GM12878 (cell line): ENCODE measurements around the gene ADAM19. TPM values are rescaled to one million over a fixed set of nuclear protein-coding genes. Genes with fewer than 3 reads are reported as not detected.

ENCODE experiments used
- BCL11A ChIP-seq: IDR thresholded peaks from 2 replicates; pipeline ENCODE4 v1.6.1; 2011; ENCODE audit warnings: low read depth, low read length
- BRCA1 ChIP-seq: IDR thresholded peaks from 2 replicates; pipeline ENCODE4 v1.6.1; 2011; ENCODE audit warnings: low read depth, low read length, improper control_type of control experiment
- CREB1 ChIP-seq: IDR thresholded peaks from 2 replicates; pipeline ENCODE4 v1.6.1; 2012; ENCODE audit warnings: low read depth, mild to moderate bottlenecking, inconsistent platforms
- EED ChIP-seq: sonication (generic); IDR thresholded peaks from 2 replicates; pipeline ENCODE4 v1.6.1; 2016; ENCODE audit warnings: antibody characterized with exemption, low read depth
- EGR1 ChIP-seq, 2 experiments: IDR thresholded peaks; 1 replicate in 1 of 2; 2 replicates in 1 of 2; pipeline ENCODE4 v1.6.1; 2011 to 2012; ENCODE audit warnings: low read depth in 2 of 2, low read length in 2 of 2, borderline replicate concordance in 1 of 2, mild to moderate bottlenecking in 1 of 2, moderate library complexity in 1 of 2
- GATAD2B ChIP-seq: fragments of 450-650 bp; conservative IDR thresholded peaks from 2 replicates; pipeline ENCODE4 v1.6.1; 2017; ENCODE audit warnings: low read depth, mild to moderate bottlenecking, moderate library complexity
- IKZF1 ChIP-seq: fragments of 450-650 bp; conservative IDR thresholded peaks from 2 replicates; pipeline ENCODE4 v1.6.1; 2017; ENCODE audit warnings: antibody characterized with exemption, mild to moderate bottlenecking
- IKZF2 ChIP-seq, 2 experiments: fragments of 450-650 bp; IDR thresholded peaks; 2 replicates each; pipeline ENCODE4 v1.6.1; 2017; ENCODE audit warnings: mild to moderate bottlenecking in 2 of 2, moderate library complexity in 2 of 2
- IRF4 ChIP-seq: IDR thresholded peaks from 2 replicates; pipeline ENCODE4 v1.6.1; 2011; ENCODE audit warnings: low read depth, low read length
- JUNB ChIP-seq: IDR thresholded peaks from 2 replicates; pipeline ENCODE4 v1.6.1; 2016; ENCODE audit warnings: antibody characterized with exemption, mild to moderate bottlenecking
- MTA3 ChIP-seq: IDR thresholded peaks from 2 replicates; pipeline ENCODE4 v1.6.1; 2012; ENCODE audit warnings: low read length, inconsistent platforms, borderline replicate concordance
- POU2F2 ChIP-seq: IDR thresholded peaks from 3 replicates; pipeline ENCODE4 v1.6.1; 2011; ENCODE audit warnings: low read depth, mild to moderate bottlenecking, low read length, borderline replicate concordance
- RELA ChIP-seq: fragments of 450-650 bp; IDR thresholded peaks from 2 replicates; pipeline ENCODE4 v1.8.0; 2014; ENCODE audit warnings: borderline replicate concordance; ENCODE audit not compliant: partially characterized antibody
- RELB ChIP-seq: fragments of 450-650 bp; IDR thresholded peaks from 2 replicates; pipeline ENCODE4 v1.6.1; 2017; ENCODE audit warnings: low read depth, mild to moderate bottlenecking, moderate library complexity
- polyA plus RNA-seq, 11 experiments: library from polyadenylated mRNA; depleted of rRNA in 4 of 11; unstranded in 6 of 11; stranded (reverse) in 5 of 11; fragments of >200 nt; fragmentation: Nextera tagmentation in 4 of 11; fragmentation: Illumina TruSeq in 1 of 11; extraction: Ambion mirVana in 4 of 11; extraction: Trizol in 1 of 11; gene quantifications; 1 replicate in 1 of 11; 2 replicates in 10 of 11; pipeline versions ENCODE4 v1.2.1 to v1.2.3, GENCODE V29; 2011 to 2016; ENCODE audit warnings: inconsistent platforms in 2 of 11, missing spikeins in 2 of 11, low read depth in 1 of 11
- total RNA-seq, 4 experiments: library from RNA; depleted of rRNA in 3 of 4; stranded (reverse); fragments of >200 nt in 3 of 4; fragmentation: Illumina TruSeq in 1 of 4; extraction: Trizol in 1 of 4; gene quantifications; 2 replicates each; pipeline versions ENCODE4 v1.2.1 to v1.2.3, GENCODE V29; 2013 to 2021
- TF ChIP-seq, protein P1 (sequence below): fragments of 450-650 bp; IDR thresholded peaks from 2 replicates; pipeline ENCODE4 v1.6.1; 2017; ENCODE audit warnings: mild to moderate bottlenecking, moderate library complexity
- TF ChIP-seq, protein P2 (sequence below): fragments of 450-650 bp; IDR thresholded peaks from 2 replicates; pipeline ENCODE4 v1.6.1; 2017; ENCODE audit warnings: mild to moderate bottlenecking, low read depth, inconsistent platforms; ENCODE audit not compliant: poor library complexity, severe bottlenecking
- TF ChIP-seq, protein P3 (sequence below): IDR thresholded peaks from 2 replicates; pipeline ENCODE4 v1.6.1; 2012; ENCODE audit warnings: low read depth, low read length, improper control_type of control experiment
- TF ChIP-seq, protein P4 (sequence below): IDR thresholded peaks from 2 replicates; pipeline ENCODE4 v1.6.1; 2012; ENCODE audit warnings: low read depth, low read length, improper control_type of control experiment
- TF ChIP-seq, protein P5 (sequence below): fragments of 450-650 bp; IDR thresholded peaks from 2 replicates; pipeline ENCODE4 v1.6.1; 2016; ENCODE audit warnings: mild to moderate bottlenecking

ADAM19 gene
- total and polyA plus RNA-seq, 10 of the 15 experiments (the other 5 are each of a cell fraction or from before 2014, with no cell fraction given): 16.0 to 92.8 (median 44.7) TPM

DNA sequence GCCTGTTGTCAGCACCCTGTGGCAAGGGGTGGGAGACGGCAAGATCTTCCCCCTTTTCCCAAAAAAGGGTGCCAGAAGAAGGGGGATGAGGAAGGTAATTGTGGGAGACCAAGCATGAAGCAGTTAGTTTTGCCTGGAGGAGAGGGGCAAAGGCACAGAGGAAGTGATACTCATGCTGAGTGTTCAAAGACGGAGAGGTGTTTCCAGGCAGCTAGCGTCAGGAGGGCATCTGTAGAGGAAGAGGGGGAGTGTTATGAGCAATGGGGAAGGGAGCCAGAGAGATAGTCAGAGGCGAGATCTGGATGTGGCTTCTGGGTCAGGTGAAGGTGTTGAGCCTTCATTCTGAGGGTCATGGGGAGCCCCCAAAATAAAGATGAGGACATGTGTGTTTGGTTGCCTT lies 26.9 kb upstream of the ADAM19 start (continued):
- TF ChIP-seq BRCA1 (no peak), POU2F2 (peak; percentile 28; the same call in 1 of the 3 replicates), EGR1 (IDR thresholded peaks at IDR 0.05; ENCODE audit: borderline replicate concordance in 1 of 2, low read depth in 2 of 2, low read length in 2 of 2) (0 out of 3 replicates have a peak, but pooled peaks of 1 of the 2 experiments have one; percentile 31), RELA (no peak), RELB (peak; percentile 85), CREB1 (0 out of 2 replicates have a peak, but pooled peaks have one; percentile 18), EED (peak; percentile 99), JUNB (peak; percentile 39; the same call in 1 of the 2 replicates), IKZF2 (IDR thresholded peaks at IDR 0.05) (peak; percentile 98), BCL11A (peak; percentile 43; the same call in 1 of the 2 replicates), IKZF1 (peak; percentile 97), IRF4 (peak; percentile 88), MTA3 (peak; percentile 62; the same call in 1 of the 2 replicates), GATAD2B (peak; percentile 68)
- TF ChIP-seq, protein P1, sequence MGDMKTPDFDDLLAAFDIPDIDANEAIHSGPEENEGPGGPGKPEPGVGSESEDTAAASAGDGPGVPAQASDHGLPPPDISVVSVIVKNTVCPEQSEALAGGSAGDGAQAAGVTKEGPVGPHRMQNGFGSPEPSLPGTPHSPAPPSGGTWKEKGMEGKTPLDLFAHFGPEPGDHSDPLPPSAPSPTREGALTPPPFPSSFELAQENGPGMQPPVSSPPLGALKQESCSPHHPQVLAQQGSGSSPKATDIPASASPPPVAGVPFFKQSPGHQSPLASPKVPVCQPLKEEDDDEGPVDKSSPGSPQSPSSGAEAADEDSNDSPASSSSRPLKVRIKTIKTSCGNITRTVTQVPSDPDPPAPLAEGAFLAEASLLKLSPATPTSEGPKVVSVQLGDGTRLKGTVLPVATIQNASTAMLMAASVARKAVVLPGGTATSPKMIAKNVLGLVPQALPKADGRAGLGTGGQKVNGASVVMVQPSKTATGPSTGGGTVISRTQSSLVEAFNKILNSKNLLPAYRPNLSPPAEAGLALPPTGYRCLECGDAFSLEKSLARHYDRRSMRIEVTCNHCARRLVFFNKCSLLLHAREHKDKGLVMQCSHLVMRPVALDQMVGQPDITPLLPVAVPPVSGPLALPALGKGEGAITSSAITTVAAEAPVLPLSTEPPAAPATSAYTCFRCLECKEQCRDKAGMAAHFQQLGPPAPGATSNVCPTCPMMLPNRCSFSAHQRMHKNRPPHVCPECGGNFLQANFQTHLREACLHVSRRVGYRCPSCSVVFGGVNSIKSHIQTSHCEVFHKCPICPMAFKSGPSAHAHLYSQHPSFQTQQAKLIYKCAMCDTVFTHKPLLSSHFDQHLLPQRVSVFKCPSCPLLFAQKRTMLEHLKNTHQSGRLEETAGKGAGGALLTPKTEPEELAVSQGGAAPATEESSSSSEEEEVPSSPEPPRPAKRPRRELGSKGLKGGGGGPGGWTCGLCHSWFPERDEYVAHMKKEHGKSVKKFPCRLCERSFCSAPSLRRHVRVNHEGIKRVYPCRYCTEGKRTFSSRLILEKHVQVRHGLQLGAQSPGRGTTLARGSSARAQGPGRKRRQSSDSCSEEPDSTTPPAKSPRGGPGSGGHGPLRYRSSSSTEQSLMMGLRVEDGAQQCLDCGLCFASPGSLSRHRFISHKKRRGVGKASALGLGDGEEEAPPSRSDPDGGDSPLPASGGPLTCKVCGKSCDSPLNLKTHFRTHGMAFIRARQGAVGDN: peak; percentile 48; the same call in 1 of the 2 replicates
- TF ChIP-seq, protein P2, sequence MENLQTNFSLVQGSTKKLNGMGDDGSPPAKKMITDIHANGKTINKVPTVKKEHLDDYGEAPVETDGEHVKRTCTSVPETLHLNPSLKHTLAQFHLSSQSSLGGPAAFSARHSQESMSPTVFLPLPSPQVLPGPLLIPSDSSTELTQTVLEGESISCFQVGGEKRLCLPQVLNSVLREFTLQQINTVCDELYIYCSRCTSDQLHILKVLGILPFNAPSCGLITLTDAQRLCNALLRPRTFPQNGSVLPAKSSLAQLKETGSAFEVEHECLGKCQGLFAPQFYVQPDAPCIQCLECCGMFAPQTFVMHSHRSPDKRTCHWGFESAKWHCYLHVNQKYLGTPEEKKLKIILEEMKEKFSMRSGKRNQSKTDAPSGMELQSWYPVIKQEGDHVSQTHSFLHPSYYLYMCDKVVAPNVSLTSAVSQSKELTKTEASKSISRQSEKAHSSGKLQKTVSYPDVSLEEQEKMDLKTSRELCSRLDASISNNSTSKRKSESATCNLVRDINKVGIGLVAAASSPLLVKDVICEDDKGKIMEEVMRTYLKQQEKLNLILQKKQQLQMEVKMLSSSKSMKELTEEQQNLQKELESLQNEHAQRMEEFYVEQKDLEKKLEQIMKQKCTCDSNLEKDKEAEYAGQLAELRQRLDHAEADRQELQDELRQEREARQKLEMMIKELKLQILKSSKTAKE: peak; percentile 65
- TF ChIP-seq, protein P3, sequence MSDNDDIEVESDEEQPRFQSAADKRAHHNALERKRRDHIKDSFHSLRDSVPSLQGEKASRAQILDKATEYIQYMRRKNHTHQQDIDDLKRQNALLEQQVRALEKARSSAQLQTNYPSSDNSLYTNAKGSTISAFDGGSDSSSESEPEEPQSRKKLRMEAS: no peak
- TF ChIP-seq, protein P4, sequence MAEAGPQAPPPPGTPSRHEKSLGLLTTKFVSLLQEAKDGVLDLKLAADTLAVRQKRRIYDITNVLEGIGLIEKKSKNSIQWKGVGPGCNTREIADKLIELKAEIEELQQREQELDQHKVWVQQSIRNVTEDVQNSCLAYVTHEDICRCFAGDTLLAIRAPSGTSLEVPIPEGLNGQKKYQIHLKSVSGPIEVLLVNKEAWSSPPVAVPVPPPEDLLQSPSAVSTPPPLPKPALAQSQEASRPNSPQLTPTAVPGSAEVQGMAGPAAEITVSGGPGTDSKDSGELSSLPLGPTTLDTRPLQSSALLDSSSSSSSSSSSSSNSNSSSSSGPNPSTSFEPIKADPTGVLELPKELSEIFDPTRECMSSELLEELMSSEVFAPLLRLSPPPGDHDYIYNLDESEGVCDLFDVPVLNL: no peak
- TF ChIP-seq, protein P5, sequence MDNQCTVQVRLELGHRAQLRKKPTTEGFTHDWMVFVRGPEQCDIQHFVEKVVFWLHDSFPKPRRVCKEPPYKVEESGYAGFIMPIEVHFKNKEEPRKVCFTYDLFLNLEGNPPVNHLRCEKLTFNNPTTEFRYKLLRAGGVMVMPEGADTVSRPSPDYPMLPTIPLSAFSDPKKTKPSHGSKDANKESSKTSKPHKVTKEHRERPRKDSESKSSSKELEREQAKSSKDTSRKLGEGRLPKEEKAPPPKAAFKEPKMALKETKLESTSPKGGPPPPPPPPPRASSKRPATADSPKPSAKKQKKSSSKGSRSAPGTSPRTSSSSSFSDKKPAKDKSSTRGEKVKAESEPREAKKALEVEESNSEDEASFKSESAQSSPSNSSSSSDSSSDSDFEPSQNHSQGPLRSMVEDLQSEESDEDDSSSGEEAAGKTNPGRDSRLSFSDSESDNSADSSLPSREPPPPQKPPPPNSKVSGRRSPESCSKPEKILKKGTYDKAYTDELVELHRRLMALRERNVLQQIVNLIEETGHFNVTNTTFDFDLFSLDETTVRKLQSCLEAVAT: peak; percentile 80
